Neural cell (in vitro differentiated cells): Measurements from ENCODE around the gene GAMT. TPM values are rescaled to one million over a fixed set of nuclear protein-coding genes. Genes with fewer than 3 reads are reported as not detected.

ENCODE experiments used
- H2AFZ ChIP-seq: fragments of 200-600, 300-800 bp; sonication (generic), shearing (Covaris generic); 2 replicates; pipeline ENCODE4 v1.6.0; 2014; ENCODE audit warnings: low read depth, mild to moderate bottlenecking, antibody characterized with exemption, low read length, moderate library complexity
- H3F3A ChIP-seq: fragments of 200-600 bp; shearing (Covaris generic); 2 replicates; pipeline ENCODE4 v1.6.1; 2016; ENCODE audit warnings: mild to moderate bottlenecking, moderate library complexity, mixed read lengths, antibody characterized with exemption, low read length; ENCODE audit not compliant: insufficient read depth, poor library complexity, severe bottlenecking
- H3K27ac ChIP-seq: fragments of 200-600, 300-800 bp; sonication (generic), shearing (Covaris generic); 2 replicates; pipeline ENCODE4 v1.5.1; 2014; ENCODE audit warnings: mild to moderate bottlenecking, low read length, moderate library complexity
- H3K27me3 ChIP-seq: fragments of 300-800, 200-600 bp; sonication (generic), shearing (Covaris generic); 2 replicates; pipeline ENCODE4 v1.6.0; 2014; ENCODE audit warnings: mild to moderate bottlenecking, low read depth, low read length, moderate library complexity; ENCODE audit not compliant: insufficient read depth
- H3K36me3 ChIP-seq: fragments of 300-800, 200-600 bp; sonication (generic), shearing (Covaris generic); 2 replicates; pipeline ENCODE4 v1.5.1; 2014; ENCODE audit warnings: mild to moderate bottlenecking, antibody characterized with exemption, low read length, moderate library complexity; ENCODE audit not compliant: insufficient read depth
- H3K4me2 ChIP-seq: fragments of 300-800, 200-600 bp; sonication (generic), shearing (Covaris generic); 2 replicates; pipeline ENCODE4 v1.6.0; 2014; ENCODE audit warnings: mild to moderate bottlenecking, low read length
- H3K4me3 ChIP-seq: fragments of 300-800, 200-600 bp; sonication (generic), shearing (Covaris generic); 2 replicates; pipeline ENCODE4 v1.5.1; 2014; ENCODE audit warnings: mild to moderate bottlenecking, low read length, moderate library complexity
- H3K79me2 ChIP-seq: fragments of 200-600 bp; shearing (Covaris generic); replicated peaks from 2 replicates; pipeline ENCODE4 v1.6.0; 2014; ENCODE audit warnings: mild to moderate bottlenecking, low read length, moderate library complexity; ENCODE audit not compliant: insufficient read depth
- H3K9ac ChIP-seq: fragments of 300-800, 200-600 bp; sonication (generic), shearing (Covaris generic); 2 replicates; pipeline ENCODE4 v1.6.1; 2016; ENCODE audit warnings: mild to moderate bottlenecking, low read length, mixed read lengths
- H3K9me2 ChIP-seq: fragments of 200-600 bp; shearing (Covaris generic); 2 replicates; pipeline ENCODE4 v1.6.1; 2016; ENCODE audit warnings: mild to moderate bottlenecking, low read length, mixed read lengths; ENCODE audit not compliant: insufficient read depth
- H3K9me3 ChIP-seq: fragments of 200-600, 300-800 bp; sonication (generic), shearing (Covaris generic); 2 replicates; pipeline ENCODE4 v1.6.1; 2016; ENCODE audit warnings: mild to moderate bottlenecking, mixed run types, low read length, moderate library complexity, mixed read lengths
- H4K20me1 ChIP-seq: fragments of 200-600 bp; shearing (Covaris generic); 2 replicates; pipeline ENCODE4 v1.6.1; 2016; ENCODE audit warnings: mild to moderate bottlenecking, mixed run types; ENCODE audit not compliant: insufficient read depth
- CTCF ChIP-seq: fragments of 450-650 bp; IDR thresholded peaks from 2 replicates; pipeline ENCODE4 v1.5.1; 2014; ENCODE audit warnings: antibody characterized with exemption, mild to moderate bottlenecking, moderate library complexity; ENCODE audit not compliant: poor library complexity, severe bottlenecking
- EP300 ChIP-seq: fragments of 450-650 bp; conservative IDR thresholded peaks from 2 replicates; pipeline ENCODE4 v1.6.1; 2014; ENCODE audit warnings: antibody characterized with exemption, mild to moderate bottlenecking, moderate library complexity; ENCODE audit not compliant: poor library complexity, severe bottlenecking
- EZH2 ChIP-seq: fragments of 200-600, 300-800 bp; shearing (Covaris generic), sonication (generic); IDR thresholded peaks from 2 replicates; pipeline ENCODE4 v1.6.1; 2014; ENCODE audit warnings: antibody characterized with exemption, low read length, borderline replicate concordance, mild to moderate bottlenecking; ENCODE audit not compliant: insufficient read depth, poor library complexity, severe bottlenecking
- MXI1 ChIP-seq: fragments of 450-650 bp; conservative IDR thresholded peaks from 2 replicates; pipeline ENCODE4 v1.6.1; 2014; ENCODE audit warnings: antibody characterized with exemption, mild to moderate bottlenecking; ENCODE audit not compliant: poor library complexity, severe bottlenecking
- POLR2AphosphoS5 ChIP-seq: IDR thresholded peaks from 2 replicates; pipeline ENCODE4 v1.6.1; 2012
- RAD21 ChIP-seq: fragments of 450-650 bp; conservative IDR thresholded peaks from 2 replicates; pipeline ENCODE4 v1.6.1; 2014; ENCODE audit warnings: antibody characterized with exemption, mild to moderate bottlenecking, moderate library complexity
- SMC3 ChIP-seq: fragments of 450-650 bp; conservative IDR thresholded peaks from 2 replicates; pipeline ENCODE4 v1.6.1; 2014; ENCODE audit warnings: antibody characterized with exemption, mild to moderate bottlenecking, moderate library complexity; ENCODE audit not compliant: poor library complexity
- TAF1 ChIP-seq: IDR thresholded peaks from 2 replicates; pipeline ENCODE4 v1.6.1; 2012; ENCODE audit warnings: low read depth
- polyA plus RNA-seq: library from polyadenylated mRNA; depleted of rRNA; stranded (reverse); fragments of >200 nt; gene quantifications from 2 replicates; pipeline ENCODE4 v1.2.3, GENCODE V29; 2014
- TF ChIP-seq, protein P1 (sequence below): IDR thresholded peaks from 2 replicates; pipeline ENCODE4 v1.6.1; 2012; ENCODE audit warnings: borderline replicate concordance

Gene GAMT
- polyA plus RNA-seq, 1 donor from 2014 or later: 32.5 TPM

DNA sequence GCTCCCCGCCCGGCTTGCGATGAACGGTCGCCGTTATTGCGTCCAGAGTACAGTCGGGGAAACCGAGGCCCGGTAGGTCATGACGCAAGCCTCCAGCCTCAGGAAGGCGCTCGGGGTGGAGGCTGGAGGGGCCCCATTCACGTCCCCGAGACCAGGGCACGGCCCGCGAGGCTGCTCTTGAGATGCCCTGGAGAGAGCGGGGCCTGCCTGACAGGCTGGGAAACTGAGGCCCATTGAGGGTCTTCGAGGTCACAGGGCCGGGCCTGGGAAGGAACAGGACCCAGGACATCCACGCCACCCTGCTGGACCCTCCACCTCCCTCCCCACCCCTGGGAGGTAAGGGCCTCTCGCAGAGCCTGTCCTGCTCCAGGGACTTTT, 17.3 kb downstream of the GAMT start:
- H3K4me2 ChIP-seq: peak overlapping the region; percentile 90
- no peaks in the 10 kb centered on the region for H3K9me3 ChIP-seq
- TF ChIP-seq SMC3: no peak
- TF ChIP-seq EZH2: no peak
- no peak for TF ChIP-seq RAD21
- TF ChIP-seq, protein P1, sequence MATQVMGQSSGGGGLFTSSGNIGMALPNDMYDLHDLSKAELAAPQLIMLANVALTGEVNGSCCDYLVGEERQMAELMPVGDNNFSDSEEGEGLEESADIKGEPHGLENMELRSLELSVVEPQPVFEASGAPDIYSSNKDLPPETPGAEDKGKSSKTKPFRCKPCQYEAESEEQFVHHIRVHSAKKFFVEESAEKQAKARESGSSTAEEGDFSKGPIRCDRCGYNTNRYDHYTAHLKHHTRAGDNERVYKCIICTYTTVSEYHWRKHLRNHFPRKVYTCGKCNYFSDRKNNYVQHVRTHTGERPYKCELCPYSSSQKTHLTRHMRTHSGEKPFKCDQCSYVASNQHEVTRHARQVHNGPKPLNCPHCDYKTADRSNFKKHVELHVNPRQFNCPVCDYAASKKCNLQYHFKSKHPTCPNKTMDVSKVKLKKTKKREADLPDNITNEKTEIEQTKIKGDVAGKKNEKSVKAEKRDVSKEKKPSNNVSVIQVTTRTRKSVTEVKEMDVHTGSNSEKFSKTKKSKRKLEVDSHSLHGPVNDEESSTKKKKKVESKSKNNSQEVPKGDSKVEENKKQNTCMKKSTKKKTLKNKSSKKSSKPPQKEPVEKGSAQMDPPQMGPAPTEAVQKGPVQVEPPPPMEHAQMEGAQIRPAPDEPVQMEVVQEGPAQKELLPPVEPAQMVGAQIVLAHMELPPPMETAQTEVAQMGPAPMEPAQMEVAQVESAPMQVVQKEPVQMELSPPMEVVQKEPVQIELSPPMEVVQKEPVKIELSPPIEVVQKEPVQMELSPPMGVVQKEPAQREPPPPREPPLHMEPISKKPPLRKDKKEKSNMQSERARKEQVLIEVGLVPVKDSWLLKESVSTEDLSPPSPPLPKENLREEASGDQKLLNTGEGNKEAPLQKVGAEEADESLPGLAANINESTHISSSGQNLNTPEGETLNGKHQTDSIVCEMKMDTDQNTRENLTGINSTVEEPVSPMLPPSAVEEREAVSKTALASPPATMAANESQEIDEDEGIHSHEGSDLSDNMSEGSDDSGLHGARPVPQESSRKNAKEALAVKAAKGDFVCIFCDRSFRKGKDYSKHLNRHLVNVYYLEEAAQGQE: no peak
- TF ChIP-seq CTCF: no peak
- no peak for TF ChIP-seq POLR2AphosphoS5
- TF ChIP-seq TAF1: no peak
- no peak for TF ChIP-seq EP300
- TF ChIP-seq MXI1: no peak
- H4K20me1 ChIP-seq: no peaks in the 10 kb centered on the region
- no peaks in the 10 kb centered on the region for H3F3A ChIP-seq
- peak overlapping the region; percentile 69 for H2AFZ ChIP-seq
- H3K9ac ChIP-seq: peak overlapping the region; percentile 85
- no peaks in the 10 kb centered on the region for H3K27me3 ChIP-seq
- H3K27ac ChIP-seq: peak overlapping the region; percentile 80
- H3K79me2 ChIP-seq: peaks cover 10% of the 10 kb centered on the region
- H3K36me3 ChIP-seq: no peaks in the 10 kb centered on the region
- no peaks in the 10 kb centered on the region for H3K9me2 ChIP-seq
- H3K4me3 ChIP-seq: peak overlapping the region; percentile 99

- Histone ChIP-seq H3K27me3 (no peaks in the 10 kb centered on the region), H4K20me1 (no peaks in the 10 kb centered on the region), H3F3A (no peaks in the 10 kb centered on the region), H3K4me2 (peak within 1 kb of the TSS; percentile 90), H3K79me2 (peaks cover 10% of the 10 kb centered on the region), H3K9me3 (no peaks in the 10 kb centered on the region), H3K36me3 (no peaks in the 10 kb centered on the region), H3K9me2 (no peaks in the 10 kb centered on the region), H2AFZ (peak within 1 kb of the TSS; percentile 69), H3K4me3 (peak within 1 kb of the TSS; percentile 99), H3K9ac (peak within 1 kb of the TSS; percentile 85), H3K27ac (peak within 1 kb of the TSS; percentile 80)
- peak; percentile 61 for TF ChIP-seq TAF1
- peak; percentile 85 for TF ChIP-seq POLR2AphosphoS5
- TF ChIP-seq EP300: peak; percentile 83
- no peak for TF ChIP-seq EZH2
- peak; percentile 50 for TF ChIP-seq RAD21
- TF ChIP-seq SMC3: peak; percentile 68
- TF ChIP-seq, protein P1: peak; percentile 54
- peak; percentile 87 for TF ChIP-seq MXI1
- TF ChIP-seq CTCF: peak; percentile 66
Observed at GRCh38 chr19:1383312-1384084, 17.8 kb downstream of the GAMT start, which contains the start of gene NDUFS7. Gene NDUFS7 (plus strand): TSS chr19:1383907. CDS start chr19:1383927, 20 bp downstream.
